Measurements from ENCODE around the gene CCP110.

CCP110 gene

GRCh38 chr16:19499006-19499405 lies 24.7 kb upstream of the CCP110 start:
- Histone ChIP-seq H3K4me1 (ENCODE audit: insufficient read depth, poor library complexity, severe bottlenecking) (peaks cover 5% of the 10 kb centered on the region), H3K4me3 (ENCODE audit: severe bottlenecking) (no peak overlapping the region), H3K9me3 (ENCODE audit: severe bottlenecking) (no peaks in the 10 kb centered on the region), H3K27ac (ENCODE audit: poor library complexity, severe bottlenecking) (no peak overlapping the region), H3K36me3 (ENCODE audit: low read depth) (peaks cover 41% of the 10 kb centered on the region), H3K27me3 (ENCODE audit: insufficient read depth, poor library complexity, severe bottlenecking) (no peaks in the 10 kb centered on the region)
- no peak for ATAC-seq (ENCODE audit: low read depth)
- no peak for TF ChIP-seq CTCF (IDR thresholded peaks at IDR 0.05; ENCODE audit: poor library complexity, severe bottlenecking)
- DNase-seq (ENCODE audit: low spot score), result no peak

GRCh38 chr16:19499481-19499880 lies 24.3 kb upstream of the CCP110 start:
- DNase-seq (ENCODE audit: low spot score), result no peak
- no peaks in the 10 kb centered on the region for H3K27me3 ChIP-seq (ENCODE audit: insufficient read depth, poor library complexity, severe bottlenecking)
- H3K9me3 ChIP-seq (ENCODE audit: severe bottlenecking), result no peaks in the 10 kb centered on the region
- peaks cover 5% of the 10 kb centered on the region for H3K4me1 ChIP-seq (ENCODE audit: insufficient read depth, poor library complexity, severe bottlenecking)
- TF ChIP-seq CTCF (IDR thresholded peaks at IDR 0.05; ENCODE audit: poor library complexity, severe bottlenecking), result no peak
- ATAC-seq (ENCODE audit: low read depth), result no peak
- no peak overlapping the region for H3K4me3 ChIP-seq (ENCODE audit: severe bottlenecking)
- no peak overlapping the region for H3K27ac ChIP-seq (ENCODE audit: poor library complexity, severe bottlenecking)
- H3K36me3 ChIP-seq (ENCODE audit: low read depth), result peaks cover 46% of the 10 kb centered on the region

- H3K27ac ChIP-seq (ENCODE audit: poor library complexity, severe bottlenecking), result no peak overlapping the region
- TF ChIP-seq CTCF (IDR thresholded peaks at IDR 0.05; ENCODE audit: poor library complexity, severe bottlenecking), result peak; percentile 82
- H3K9me3 ChIP-seq (ENCODE audit: severe bottlenecking), result no peaks in the 10 kb centered on the region
- no peak overlapping the region for H3K4me3 ChIP-seq (ENCODE audit: severe bottlenecking)
- no peak for DNase-seq (ENCODE audit: low spot score)
- H3K27me3 ChIP-seq (ENCODE audit: insufficient read depth, poor library complexity, severe bottlenecking), result no peaks in the 10 kb centered on the region
- peaks cover 76% of the 10 kb centered on the region for H3K36me3 ChIP-seq (ENCODE audit: low read depth)
- ATAC-seq (ENCODE audit: low read depth), result peak; percentile 78
- H3K4me1 ChIP-seq (ENCODE audit: insufficient read depth, poor library complexity, severe bottlenecking), result peaks cover 5% of the 10 kb centered on the region
Observed at GRCh38 chr16:19502395-19503131, 21.2 kb upstream of the CCP110 start.

- ATAC-seq (ENCODE audit: low read depth) (no peak), DNase-seq (ENCODE audit: low spot score) (no peak)
- H3K4me1 ChIP-seq (ENCODE audit: insufficient read depth, poor library complexity, severe bottlenecking), result peaks cover 5% of the 10 kb centered on the region
- H3K36me3 ChIP-seq (ENCODE audit: low read depth), result peaks cover 83% of the 10 kb centered on the region
- H3K4me3 ChIP-seq (ENCODE audit: severe bottlenecking), result no peak overlapping the region
- H3K27me3 ChIP-seq (ENCODE audit: insufficient read depth, poor library complexity, severe bottlenecking), result no peaks in the 10 kb centered on the region
- H3K9me3 ChIP-seq (ENCODE audit: severe bottlenecking), result no peaks in the 10 kb centered on the region
- H3K27ac ChIP-seq (ENCODE audit: poor library complexity, severe bottlenecking), result no peak overlapping the region
- no peak for TF ChIP-seq CTCF (IDR thresholded peaks at IDR 0.05; ENCODE audit: poor library complexity, severe bottlenecking)
Observed at GRCh38 chr16:19503461-19504075, 20.2 kb upstream of the CCP110 start.
